Esophagus (tissue), 2 donors: ENCODE data around the gene GAD1. TPM values are rescaled to one million over a fixed set of nuclear protein-coding genes. Genes with fewer than 3 reads are reported as not detected.

ENCODE experiments used
- H3K27ac ChIP-seq, 2 donors: one replicate each; pipeline ENCODE4 v1.5.1; 2013; ENCODE audit warnings: low read depth in 2 of 2, mild to moderate bottlenecking in 2 of 2, inconsistent platforms in 1 of 2, low read length in 1 of 2, moderate library complexity in 1 of 2
- H3K27me3 ChIP-seq, 2 donors: one replicate each; pipeline ENCODE4 v1.6.1; 2013; ENCODE audit warnings: low read length in 2 of 2, control low read depth in 1 of 2, mild to moderate bottlenecking in 1 of 2; ENCODE audit not compliant: insufficient read depth in 2 of 2, control insufficient read depth in 1 of 2
- H3K36me3 ChIP-seq, 2 donors: one replicate each; pipeline ENCODE4 v1.6.1; 2013; ENCODE audit warnings: low read length in 1 of 2; ENCODE audit not compliant: control insufficient read depth in 2 of 2, insufficient read depth in 2 of 2
- H3K4me1 ChIP-seq, 2 donors: one replicate each; pipeline ENCODE4 v1.6.1; 2013; ENCODE audit warnings: low read length in 1 of 2; ENCODE audit not compliant: control insufficient read depth in 2 of 2, insufficient read depth in 2 of 2
- H3K4me3 ChIP-seq, 2 donors: one replicate each; pipeline ENCODE4 v1.5.1; 2013; ENCODE audit warnings: low read length in 2 of 2, mild to moderate bottlenecking in 2 of 2, low read depth in 1 of 2, moderate library complexity in 1 of 2
- H3K9me3 ChIP-seq, 2 donors: one replicate each; pipeline ENCODE4 v1.6.1; 2013; ENCODE audit warnings: mild to moderate bottlenecking in 2 of 2, low read depth in 1 of 2, low read length in 1 of 2, moderate library complexity in 1 of 2; ENCODE audit not compliant: control insufficient read depth in 2 of 2, insufficient read depth in 1 of 2
- WGBS, 2 donors: extraction: QIAGEN DNeasy Blood & Tissue Kit; methylation state at CpG; one replicate each; pipeline ENCODE4 v1.1.7; 2013; 5-methylcytosine and 5-hydroxymethylcytosine counted together
- polyA plus RNA-seq, 2 donors: library from polyadenylated mRNA; stranded (reverse); fragments of 200-250 nt; gene quantifications; one replicate each; pipeline ENCODE4 v1.2.3, GENCODE V29; 2013
- donor health status: healthy with polysubstance abuse.
- donor health status: Bipolar disorder and iron deficiency.

GAD1 gene
- polyA plus RNA-seq, 2 donors: 0.65 to 1.2 TPM

GRCh38 chr2:170885130-170885791 is 68.6 kb downstream of the GAD1 start:
- WGBS, 2 donors: 77 to 84% methylated on average over 5 of the region's 5 CpGs
- Histone ChIP-seq H3K27ac (no peak overlapping the region), H3K9me3 (peaks cover 0 to 2% of the 10 kb centered on the region in 2 donors), H3K36me3 (no peaks in the 10 kb centered on the region), H3K4me3 (no peak overlapping the region), H3K27me3 (no peaks in the 10 kb centered on the region), H3K4me1 (no peaks in the 10 kb centered on the region)

GRCh38 chr2:170886386-170886785 is 69.7 kb downstream of the GAD1 start:
- no peaks in the 10 kb centered on the region for H3K36me3 ChIP-seq
- H3K4me1 ChIP-seq: no peaks in the 10 kb centered on the region
- peaks cover 0 to 2% of the 10 kb centered on the region in 2 donors for H3K9me3 ChIP-seq
- no peaks in the 10 kb centered on the region for H3K27me3 ChIP-seq
- H3K4me3 ChIP-seq: no peak overlapping the region
- 63 to 72% methylated on average over 1 of the region's 1 CpG for WGBS, 2 donors
- H3K27ac ChIP-seq: no peak overlapping the region

- H3K9me3 ChIP-seq: peaks cover 0 to 2% of the 10 kb centered on the region in 2 donors
- H3K4me3 ChIP-seq: no peak overlapping the region
- H3K36me3 ChIP-seq: no peaks in the 10 kb centered on the region
- no peaks in the 10 kb centered on the region for H3K4me1 ChIP-seq
- no peak overlapping the region for H3K27ac ChIP-seq
- H3K27me3 ChIP-seq: no peaks in the 10 kb centered on the region
Observed at GRCh38 chr2:170887496-170887895, 70.8 kb downstream of the GAD1 start.

GRCh38 chr2:170887896-170888295 is 71.2 kb downstream of the GAD1 start:
- H3K4me3 ChIP-seq: no peak overlapping the region
- H3K27me3 ChIP-seq: no peaks in the 10 kb centered on the region
- 56 to 57% methylated on average over 3 of the region's 3 CpGs for WGBS, 2 donors
- no peak overlapping the region for H3K27ac ChIP-seq
- no peaks in the 10 kb centered on the region for H3K36me3 ChIP-seq
- no peaks in the 10 kb centered on the region for H3K4me1 ChIP-seq
- peaks cover 0 to 2% of the 10 kb centered on the region in 2 donors for H3K9me3 ChIP-seq

- Histone ChIP-seq H3K27ac (no peak overlapping the region), H3K27me3 (no peaks in the 10 kb centered on the region), H3K4me3 (no peak overlapping the region), H3K36me3 (no peaks in the 10 kb centered on the region), H3K4me1 (no peaks in the 10 kb centered on the region), H3K9me3 (no peaks in the 10 kb centered on the region)
- WGBS, 2 donors: 85 to 92% methylated on average over 4 of the region's 4 CpGs
Observed at GRCh38 chr2:170891893-170892292, 75.2 kb downstream of the GAD1 start.

GRCh38 chr2:170892391-170892951 is 75.8 kb downstream of the GAD1 start:
- Histone ChIP-seq H3K27ac (no peak overlapping the region), H3K4me1 (no peaks in the 10 kb centered on the region), H3K36me3 (no peaks in the 10 kb centered on the region), H3K4me3 (no peak overlapping the region), H3K27me3 (no peaks in the 10 kb centered on the region), H3K9me3 (no peaks in the 10 kb centered on the region)
- WGBS, 2 donors: 87% methylated on average over 9 of the region's 9 CpGs

- H3K27ac ChIP-seq: no peak overlapping the region
- no peak overlapping the region for H3K4me3 ChIP-seq
- H3K36me3 ChIP-seq: no peaks in the 10 kb centered on the region
- WGBS, 2 donors: 39 to 57% methylated on average over 3 of the region's 3 CpGs
- H3K9me3 ChIP-seq: no peaks in the 10 kb centered on the region
- H3K27me3 ChIP-seq: no peaks in the 10 kb centered on the region
- H3K4me1 ChIP-seq: no peaks in the 10 kb centered on the region
Observed at GRCh38 chr2:170895023-170895757, 78.5 kb downstream of the GAD1 start.

- Histone ChIP-seq H3K4me3 (no peak overlapping the region), H3K27me3 (no peaks in the 10 kb centered on the region), H3K36me3 (no peaks in the 10 kb centered on the region), H3K27ac (no peak overlapping the region), H3K4me1 (no peaks in the 10 kb centered on the region), H3K9me3 (no peaks in the 10 kb centered on the region)
- 66 to 93% methylated on average over 4 of the region's 4 CpGs for WGBS, 2 donors
Observed at GRCh38 chr2:170896622-170897021, 79.9 kb downstream of the GAD1 start.

GRCh38 chr2:170897108-170897507 is 80.4 kb downstream of the GAD1 start:
- Histone ChIP-seq H3K27ac (no peak overlapping the region), H3K4me3 (no peak overlapping the region), H3K9me3 (no peaks in the 10 kb centered on the region), H3K27me3 (no peaks in the 10 kb centered on the region), H3K36me3 (no peaks in the 10 kb centered on the region), H3K4me1 (no peaks in the 10 kb centered on the region)
- 91% methylated on average over 6 of the region's 6 CpGs for WGBS, 2 donors
